ENCODE measurements around the gene KRT81. TPM values are rescaled to one million over a fixed set of nuclear protein-coding genes. Genes with fewer than 3 reads are reported as not detected.
A peak's percentile ranks its signal among the peaks of the same experiment; 100 is the strongest.
"Not testable (repeated sequence)": the region's sequence is repeated elsewhere in the genome, so short reads cannot be mapped to it uniquely, and the experiment has no call there.

The KRT81 gene
- total RNA-seq, 1 donor: 2.7 TPM

- DNase-seq (ENCODE audit: low read depth in 2 of 3, low spot score in 2 of 3): no peak
These were observed 45.9 kb downstream of the KRT81 start for GRCh38 chr12:52245259-52245961.

GRCh38 chr12:52244615-52244994, 46.7 kb downstream of the KRT81 start:
- DNase-seq (ENCODE audit: low read depth in 2 of 3, low spot score in 2 of 3): peak in 2 of 3 donors; percentile 54 to 65

- DNase-seq (ENCODE audit: low read depth in 2 of 3, low spot score in 2 of 3): peak in 2 of 3 donors; percentile 92 to 94
These were observed 47.3 kb downstream of the KRT81 start for GRCh38 chr12:52243856-52244614.

GRCh38 chr12:52243259-52243855, 48.0 kb downstream of the KRT81 start:
- DNase-seq (ENCODE audit: low read depth in 2 of 3, low spot score in 2 of 3): no peak

GRCh38 chr12:52242442-52243258, 48.7 kb downstream of the KRT81 start:
- DNase-seq (ENCODE audit: low read depth in 2 of 3, low spot score in 2 of 3): no peak

- no peak for DNase-seq (ENCODE audit: low read depth in 2 of 3, low spot score in 2 of 3)
These were observed 50.0 kb downstream of the KRT81 start for GRCh38 chr12:52241205-52241842.

GRCh38 chr12:52240247-52240646, 51.1 kb downstream of the KRT81 start:
- not testable (repeated sequence) for DNase-seq (ENCODE audit: low read depth in 2 of 3, low spot score in 2 of 3)

GRCh38 chr12:52239767-52240166, 51.6 kb downstream of the KRT81 start:
- DNase-seq (ENCODE audit: low read depth in 2 of 3, low spot score in 2 of 3): no peak

- no peak for DNase-seq (ENCODE audit: low read depth in 2 of 3, low spot score in 2 of 3)
These were observed 52.3 kb downstream of the KRT81 start for GRCh38 chr12:52238916-52239646.

- no peak for DNase-seq (ENCODE audit: low read depth in 2 of 3, low spot score in 2 of 3)
These were observed 53.0 kb downstream of the KRT81 start for GRCh38 chr12:52238207-52238840.

- DNase-seq (ENCODE audit: low read depth in 2 of 3, low spot score in 2 of 3): no peak
These were observed 54.8 kb downstream of the KRT81 start for GRCh38 chr12:52236386-52237050.

Other genes with a start within 250 kb of the KRT81 start
- 33.1 TPM for gene NR4A1, start 240.1 kb downstream of the KRT81 start, total RNA-seq
- gene ATG101, start 221.6 kb downstream of the KRT81 start, total RNA-seq: 35.8 TPM
- gene SMIM41, start 211.8 kb downstream of the KRT81 start, total RNA-seq: under 0.01 TPM
- gene KRT80, start 99.5 kb downstream of the KRT81 start, total RNA-seq: under 0.01 TPM
- 3.8 TPM for gene KRT7, start 58.3 kb downstream of the KRT81 start, total RNA-seq
- under 0.01 TPM for gene KRT86, start 16.9 kb downstream of the KRT81 start, total RNA-seq
- gene KRT83, start 29.9 kb upstream of the KRT81 start, total RNA-seq: not detected
- not detected for gene KRT85, start 75.9 kb upstream of the KRT81 start, total RNA-seq
- gene KRT84, start 94.1 kb upstream of the KRT81 start, total RNA-seq: not detected
- not detected for gene KRT82, start 114.8 kb upstream of the KRT81 start, total RNA-seq
- gene KRT75, start 142.8 kb upstream of the KRT81 start, total RNA-seq: not detected
- not detected for gene KRT6B, start 160.6 kb upstream of the KRT81 start, total RNA-seq
- not detected for gene KRT6C, start 182.3 kb upstream of the KRT81 start, total RNA-seq
- not detected for gene KRT6A, start 201.7 kb upstream of the KRT81 start, total RNA-seq
- gene KRT5, start 228.9 kb upstream of the KRT81 start, total RNA-seq: not detected